Nephron (organoid): ENCODE results near the gene ARNT2.

Source experiments
- H3K27ac Mint-ChIP-seq, 3 experiments: 2 replicates each; pipeline ENCODE4 v1.8.0; 2020; ENCODE audit warnings: mixed read lengths in 3 of 3, mild to moderate bottlenecking in 2 of 3, moderate library complexity in 1 of 3
- H3K27me3 Mint-ChIP-seq: 2 replicates; pipeline ENCODE4 v1.8.0; 2021; ENCODE audit warnings: low read depth, mild to moderate bottlenecking, moderate library complexity, mixed read lengths
- H3K36me3 Mint-ChIP-seq: 2 replicates; pipeline ENCODE4 v1.8.0; 2020; ENCODE audit warnings: low read depth, mixed read lengths
- H3K4me1 Mint-ChIP-seq: 2 replicates; pipeline ENCODE4 v1.8.0; 2020; ENCODE audit warnings: mixed read lengths
- H3K4me3 Mint-ChIP-seq, 3 experiments: 2 replicates each; pipeline ENCODE4 v1.8.0; 2020; ENCODE audit warnings: mild to moderate bottlenecking in 3 of 3, mixed read lengths in 3 of 3, moderate library complexity in 2 of 3
- H3K9me3 Mint-ChIP-seq: 2 replicates; pipeline ENCODE4 v1.8.0; 2020; ENCODE audit warnings: mixed read lengths
- CTCF ChIP-seq, 3 experiments: fragments of 200-600 bp; sonication (generic); IDR thresholded peaks; one replicate each; pipeline ENCODE4 v1.5.0; 2021; ENCODE audit warnings: antibody characterized with exemption in 3 of 3; ENCODE audit not compliant: unreplicated experiment in 3 of 3

The ARNT2 gene

DNA sequence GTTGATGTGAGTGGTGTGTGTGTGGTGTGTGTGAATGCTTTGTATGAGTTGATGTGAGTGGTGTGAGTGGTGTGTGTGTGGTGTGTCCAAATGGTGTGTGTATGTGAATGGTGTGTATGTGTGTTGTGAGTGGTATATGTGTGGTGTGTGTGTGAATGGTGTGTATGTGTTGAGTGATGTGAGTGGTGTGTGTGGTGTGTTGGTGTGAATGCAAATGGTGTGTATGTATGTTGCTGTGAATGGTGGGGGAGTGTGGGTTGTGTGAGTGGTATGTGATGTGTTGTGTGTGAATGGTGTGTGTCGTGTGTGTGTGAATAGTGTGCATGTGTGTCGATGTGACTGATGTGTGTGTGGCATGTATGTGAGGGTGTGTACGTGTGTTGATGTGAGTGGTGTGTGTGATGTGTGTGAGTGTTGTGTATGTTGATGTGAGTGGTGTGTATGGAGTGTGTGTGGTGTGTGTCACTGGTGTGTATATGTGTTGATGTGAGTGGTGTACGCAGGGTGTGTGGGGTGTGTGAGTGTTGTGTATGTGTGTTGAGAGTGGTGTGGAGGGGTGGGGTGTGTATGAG is 40.6 kb downstream of the ARNT2 start:
- Mint-ChIP-seq H3K36me3 (peaks cover 3% of the 10 kb centered on the region), H3K4me3 (no peak overlapping the region)

GRCh38 chr15:80445300-80446041 is 41.3 kb downstream of the ARNT2 start:
- peaks cover 3% of the 10 kb centered on the region for H3K36me3 Mint-ChIP-seq
- TF ChIP-seq CTCF (IDR thresholded peaks at IDR 0.05; ENCODE audit: unreplicated experiment in 3 of 3) = no peak
- peaks cover 11% of the 10 kb centered on the region for H3K4me1 Mint-ChIP-seq
- no peak overlapping the region for H3K27ac Mint-ChIP-seq
- H3K27me3 Mint-ChIP-seq = no peaks in the 10 kb centered on the region
- H3K9me3 Mint-ChIP-seq = no peaks in the 10 kb centered on the region
- H3K4me3 Mint-ChIP-seq = no peak overlapping the region

More for the DNA sequence above, 40.6 kb downstream of the ARNT2 start:
- Mint-ChIP-seq H3K4me1 (peaks cover 11% of the 10 kb centered on the region), H3K27me3 (no peaks in the 10 kb centered on the region), H3K27ac (no peak overlapping the region), H3K9me3 (no peaks in the 10 kb centered on the region)
- TF ChIP-seq CTCF (IDR thresholded peaks at IDR 0.05; ENCODE audit: unreplicated experiment in 3 of 3) = no peak

DNA sequence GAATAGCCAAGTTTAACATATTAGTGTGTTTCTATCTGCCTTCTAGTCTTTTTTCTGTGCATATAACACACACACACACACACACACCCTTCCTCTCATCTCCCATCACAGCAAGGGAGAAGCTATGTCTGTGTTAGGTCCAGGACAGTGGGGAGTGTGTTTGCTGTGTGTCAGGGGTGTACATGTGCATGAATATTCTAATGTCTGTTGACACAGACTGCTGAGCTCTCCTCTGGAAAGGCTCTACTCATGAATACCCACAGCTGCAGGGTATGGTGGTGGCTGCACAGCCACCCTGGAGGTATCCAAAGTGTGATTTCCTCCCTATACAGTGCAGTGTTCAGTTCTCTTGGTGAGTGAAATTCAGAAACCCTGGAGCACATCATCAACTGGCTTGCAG is 42.9 kb downstream of the ARNT2 start:
- H3K9me3 Mint-ChIP-seq = no peaks in the 10 kb centered on the region
- H3K27me3 Mint-ChIP-seq = no peaks in the 10 kb centered on the region
- H3K36me3 Mint-ChIP-seq = peaks cover 11% of the 10 kb centered on the region
- no peaks in the 10 kb centered on the region for H3K4me1 Mint-ChIP-seq
- TF ChIP-seq CTCF (IDR thresholded peaks at IDR 0.05; ENCODE audit: unreplicated experiment in 3 of 3) = no peak
- H3K27ac Mint-ChIP-seq = no peak overlapping the region
- no peak overlapping the region for H3K4me3 Mint-ChIP-seq

GRCh38 chr15:80449825-80450224 is 45.6 kb downstream of the ARNT2 start:
- Mint-ChIP-seq H3K36me3 (peaks cover 16% of the 10 kb centered on the region), H3K27ac (no peak overlapping the region), H3K9me3 (no peaks in the 10 kb centered on the region), H3K4me3 (no peak overlapping the region), H3K4me1 (no peaks in the 10 kb centered on the region), H3K27me3 (no peaks in the 10 kb centered on the region)
- TF ChIP-seq CTCF (IDR thresholded peaks at IDR 0.05; ENCODE audit: unreplicated experiment in 3 of 3) = no peak

GRCh38 chr15:80450811-80451321 is 46.7 kb downstream of the ARNT2 start:
- H3K27ac Mint-ChIP-seq = no peak overlapping the region
- H3K4me3 Mint-ChIP-seq = no peak overlapping the region
- no peak for TF ChIP-seq CTCF (IDR thresholded peaks at IDR 0.05; ENCODE audit: unreplicated experiment in 3 of 3)
- no peaks in the 10 kb centered on the region for H3K27me3 Mint-ChIP-seq
- peaks cover 16% of the 10 kb centered on the region for H3K36me3 Mint-ChIP-seq
- H3K9me3 Mint-ChIP-seq = no peaks in the 10 kb centered on the region
- H3K4me1 Mint-ChIP-seq = peaks cover 6% of the 10 kb centered on the region
